WTC11 (cell line): ENCODE data around the gene TTLL10.

ENCODE experiments used
- ELF4 ChIP-seq: sonication (generic); formaldehyde crosslinking; IDR thresholded peaks from 2 replicates; pipeline ENCODE4 v1.8.1; 2022; ENCODE audit warnings: low read depth, mild to moderate bottlenecking, moderate library complexity, missing genetic modification reagents
- GRHL2 ChIP-seq: fragments of 250-450 bp; sonication (Bioruptor Pico); IDR thresholded peaks from 2 replicates; pipeline ENCODE4 v1.8.0; 2022; ENCODE audit warnings: mild to moderate bottlenecking, moderate library complexity; ENCODE audit not compliant: insufficient replicate concordance, severe bottlenecking
- JUN ChIP-seq: sonication (generic); formaldehyde crosslinking; IDR thresholded peaks from 2 replicates; pipeline ENCODE4 v1.8.0; 2023; ENCODE audit warnings: mild to moderate bottlenecking, missing genetic modification reagents
- SP1 ChIP-seq: sonication (generic); formaldehyde crosslinking; conservative IDR thresholded peaks from 2 replicates; pipeline ENCODE4 v1.8.1; 2022; ENCODE audit warnings: missing genetic modification reagents
- TF ChIP-seq, protein P1 (sequence below): fragments of 200-600 bp; IDR thresholded peaks from 2 replicates; pipeline ENCODE4 v1.8.0; 2022; ENCODE audit warnings: antibody characterized with exemption
- TF ChIP-seq, protein P2 (sequence below): sonication (generic); formaldehyde crosslinking; IDR thresholded peaks from 2 replicates; pipeline ENCODE4 v1.8.0; 2022; ENCODE audit warnings: mild to moderate bottlenecking, missing genetic modification reagents
- TF ChIP-seq, protein P3 (sequence below): sonication (generic); formaldehyde crosslinking; IDR thresholded peaks from 2 replicates; pipeline ENCODE4 v1.8.0; 2022; ENCODE audit warnings: mild to moderate bottlenecking, missing genetic modification reagents

DNA sequence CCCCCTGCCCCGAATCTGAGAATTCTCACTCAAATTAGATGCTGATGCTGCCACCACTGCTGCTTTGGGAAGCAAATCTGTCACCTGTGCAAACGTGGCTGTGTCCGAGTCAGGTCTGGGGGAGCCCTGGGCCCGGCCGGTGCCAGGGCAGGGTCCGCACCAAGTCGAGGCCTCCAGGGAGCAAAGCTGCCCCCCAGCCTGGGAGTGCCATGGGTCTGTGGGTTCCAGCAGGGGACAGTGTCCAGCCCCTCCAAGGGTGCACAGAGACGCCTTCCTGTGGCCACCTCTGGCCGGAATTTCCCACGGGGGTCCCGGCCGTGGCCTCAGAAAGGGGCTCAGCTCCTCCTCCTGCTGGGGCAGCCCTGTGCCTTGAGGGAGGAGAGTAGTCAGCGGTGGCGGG, 27.7 kb upstream of the TTLL10 start:
- TF ChIP-seq, protein P1, sequence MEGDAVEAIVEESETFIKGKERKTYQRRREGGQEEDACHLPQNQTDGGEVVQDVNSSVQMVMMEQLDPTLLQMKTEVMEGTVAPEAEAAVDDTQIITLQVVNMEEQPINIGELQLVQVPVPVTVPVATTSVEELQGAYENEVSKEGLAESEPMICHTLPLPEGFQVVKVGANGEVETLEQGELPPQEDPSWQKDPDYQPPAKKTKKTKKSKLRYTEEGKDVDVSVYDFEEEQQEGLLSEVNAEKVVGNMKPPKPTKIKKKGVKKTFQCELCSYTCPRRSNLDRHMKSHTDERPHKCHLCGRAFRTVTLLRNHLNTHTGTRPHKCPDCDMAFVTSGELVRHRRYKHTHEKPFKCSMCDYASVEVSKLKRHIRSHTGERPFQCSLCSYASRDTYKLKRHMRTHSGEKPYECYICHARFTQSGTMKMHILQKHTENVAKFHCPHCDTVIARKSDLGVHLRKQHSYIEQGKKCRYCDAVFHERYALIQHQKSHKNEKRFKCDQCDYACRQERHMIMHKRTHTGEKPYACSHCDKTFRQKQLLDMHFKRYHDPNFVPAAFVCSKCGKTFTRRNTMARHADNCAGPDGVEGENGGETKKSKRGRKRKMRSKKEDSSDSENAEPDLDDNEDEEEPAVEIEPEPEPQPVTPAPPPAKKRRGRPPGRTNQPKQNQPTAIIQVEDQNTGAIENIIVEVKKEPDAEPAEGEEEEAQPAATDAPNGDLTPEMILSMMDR = no peak
- TF ChIP-seq ELF4 (CRISPR knock-in tag) (no peak), SP1 (CRISPR knock-in tag) (no peak), JUN (CRISPR knock-in tag) (no peak), GRHL2 (no peak)
- TF ChIP-seq, protein P2, sequence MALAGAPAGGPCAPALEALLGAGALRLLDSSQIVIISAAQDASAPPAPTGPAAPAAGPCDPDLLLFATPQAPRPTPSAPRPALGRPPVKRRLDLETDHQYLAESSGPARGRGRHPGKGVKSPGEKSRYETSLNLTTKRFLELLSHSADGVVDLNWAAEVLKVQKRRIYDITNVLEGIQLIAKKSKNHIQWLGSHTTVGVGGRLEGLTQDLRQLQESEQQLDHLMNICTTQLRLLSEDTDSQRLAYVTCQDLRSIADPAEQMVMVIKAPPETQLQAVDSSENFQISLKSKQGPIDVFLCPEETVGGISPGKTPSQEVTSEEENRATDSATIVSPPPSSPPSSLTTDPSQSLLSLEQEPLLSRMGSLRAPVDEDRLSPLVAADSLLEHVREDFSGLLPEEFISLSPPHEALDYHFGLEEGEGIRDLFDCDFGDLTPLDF (CRISPR knock-in tag) = no peak
- TF ChIP-seq, protein P3, sequence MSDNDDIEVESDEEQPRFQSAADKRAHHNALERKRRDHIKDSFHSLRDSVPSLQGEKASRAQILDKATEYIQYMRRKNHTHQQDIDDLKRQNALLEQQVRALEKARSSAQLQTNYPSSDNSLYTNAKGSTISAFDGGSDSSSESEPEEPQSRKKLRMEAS (CRISPR knock-in tag) = no peak
